DMS114 treated with DMSO at 0.1 percent for 48 hours (cell line): ENCODE data around the gene APOE.
"Not testable (repeated sequence)": the region's sequence is repeated elsewhere in the genome, so short reads cannot be mapped to it uniquely, and the experiment has no call there.

Experiments
- DNase-seq: peaks from one replicate; lab custom pipeline; 2025; ENCODE audit not compliant: unreplicated experiment; lab: John Stamatoyannopoulos, UW

Gene APOE

GRCh38 chr19:44908836-44909261 lies 3.3 kb downstream of the APOE start:
- DNase-seq: no peak

DNA sequence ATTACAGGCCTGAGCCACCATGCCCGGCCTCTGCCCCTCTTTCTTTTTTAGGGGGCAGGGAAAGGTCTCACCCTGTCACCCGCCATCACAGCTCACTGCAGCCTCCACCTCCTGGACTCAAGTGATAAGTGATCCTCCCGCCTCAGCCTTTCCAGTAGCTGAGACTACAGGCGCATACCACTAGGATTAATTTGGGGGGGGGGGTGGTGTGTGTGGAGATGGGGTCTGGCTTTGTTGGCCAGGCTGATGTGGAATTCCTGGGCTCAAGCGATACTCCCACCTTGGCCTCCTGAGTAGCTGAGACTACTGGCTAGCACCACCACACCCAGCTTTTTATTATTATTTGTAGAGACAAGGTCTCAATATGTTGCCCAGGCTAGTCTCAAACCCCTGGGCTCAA lies 4.2 kb downstream of the APOE start:
- no peak for DNase-seq

DNA sequence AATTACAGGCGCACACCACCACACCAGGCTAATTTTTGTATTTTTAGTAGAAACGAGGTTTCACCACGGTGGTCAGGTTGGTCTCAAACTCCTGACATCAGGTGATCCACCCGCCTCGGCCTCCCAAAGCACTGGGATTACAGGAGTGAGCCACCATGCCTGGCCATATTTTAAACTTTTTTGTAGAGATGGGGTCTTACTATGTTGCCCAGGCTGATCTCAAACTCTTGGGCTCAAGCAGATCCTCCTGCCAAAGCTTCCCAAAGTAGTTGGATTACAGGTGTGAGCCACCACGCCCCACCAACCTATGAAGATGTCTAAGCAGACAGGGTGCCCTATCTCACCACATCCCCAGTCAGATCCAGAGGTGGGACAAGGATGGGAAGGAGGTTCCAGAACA lies 6.3 kb downstream of the APOE start:
- DNase-seq: not testable (repeated sequence)

GRCh38 chr19:44912854-44913253 lies 7.3 kb downstream of the APOE start:
- no peak for DNase-seq

DNA sequence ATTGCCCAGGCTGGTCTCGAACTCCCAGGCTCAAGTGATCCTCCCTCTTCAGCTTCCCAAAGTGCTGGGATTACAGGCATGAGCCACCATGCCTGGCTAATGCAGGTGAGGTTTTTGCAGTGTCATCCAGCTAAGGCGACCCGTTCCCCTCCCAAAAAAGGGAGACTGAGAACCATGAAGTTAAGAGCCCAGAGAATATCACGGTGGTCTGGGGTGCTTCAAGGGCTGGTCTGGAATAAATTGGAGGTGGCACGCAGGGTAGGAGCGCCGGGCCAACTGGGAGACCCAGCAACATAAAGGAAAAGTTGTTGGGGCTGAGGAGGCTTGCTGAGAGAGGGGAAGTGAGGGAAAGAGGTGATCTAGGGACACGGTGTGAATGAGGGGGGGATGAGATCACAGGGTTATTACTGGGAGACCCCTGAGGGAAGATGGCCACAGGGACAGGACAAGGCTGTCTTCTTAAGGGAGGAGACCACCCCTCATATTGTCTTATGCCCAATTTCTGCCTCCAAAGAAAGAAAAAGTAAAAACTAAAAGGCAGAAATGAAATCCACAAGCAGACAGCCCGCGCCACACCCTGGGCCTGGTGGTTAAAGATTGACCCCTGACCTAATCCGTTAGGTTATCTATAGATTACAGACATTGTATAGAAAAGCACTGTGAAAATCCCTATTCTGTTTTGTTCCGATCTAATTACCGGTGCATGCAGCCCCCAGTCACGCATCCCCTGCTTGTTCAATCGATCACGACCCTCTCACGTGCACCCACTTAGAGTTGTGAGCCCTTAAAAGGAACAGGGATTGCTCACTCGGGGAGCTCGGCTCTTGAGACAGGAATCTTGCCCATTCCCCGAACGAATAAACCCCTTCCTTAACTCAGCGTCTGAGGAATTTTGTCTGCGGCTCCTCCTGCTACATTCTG lies 8.2 kb downstream of the APOE start:
- not testable (repeated sequence) for DNase-seq

- peak; percentile 69 for DNase-seq
These were observed 9.0 kb downstream of the APOE start, which contains the start of gene APOC1 for GRCh38 chr19:44914433-44915206. TSS of gene APOC1 (plus strand) at chr19:44914608. CDS start at chr19:44914892, 284 bp downstream.

DNA sequence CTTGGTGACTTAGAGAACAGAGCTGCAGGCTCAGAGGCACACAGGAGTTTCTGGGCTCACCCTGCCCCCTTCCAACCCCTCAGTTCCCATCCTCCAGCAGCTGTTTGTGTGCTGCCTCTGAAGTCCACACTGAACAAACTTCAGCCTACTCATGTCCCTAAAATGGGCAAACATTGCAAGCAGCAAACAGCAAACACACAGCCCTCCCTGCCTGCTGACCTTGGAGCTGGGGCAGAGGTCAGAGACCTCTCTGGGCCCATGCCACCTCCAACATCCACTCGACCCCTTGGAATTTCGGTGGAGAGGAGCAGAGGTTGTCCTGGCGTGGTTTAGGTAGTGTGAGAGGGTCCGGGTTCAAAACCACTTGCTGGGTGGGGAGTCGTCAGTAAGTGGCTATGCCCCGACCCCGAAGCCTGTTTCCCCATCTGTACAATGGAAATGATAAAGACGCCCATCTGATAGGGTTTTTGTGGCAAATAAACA lies 18.7 kb downstream of the APOE start:
- no peak for DNase-seq

GRCh38 chr19:44925114-44925891 lies 19.7 kb downstream of the APOE start:
- no peak for DNase-seq

GRCh38 chr19:44926245-44927077 lies 20.9 kb downstream of the APOE start:
- not testable (repeated sequence) for DNase-seq

DNA sequence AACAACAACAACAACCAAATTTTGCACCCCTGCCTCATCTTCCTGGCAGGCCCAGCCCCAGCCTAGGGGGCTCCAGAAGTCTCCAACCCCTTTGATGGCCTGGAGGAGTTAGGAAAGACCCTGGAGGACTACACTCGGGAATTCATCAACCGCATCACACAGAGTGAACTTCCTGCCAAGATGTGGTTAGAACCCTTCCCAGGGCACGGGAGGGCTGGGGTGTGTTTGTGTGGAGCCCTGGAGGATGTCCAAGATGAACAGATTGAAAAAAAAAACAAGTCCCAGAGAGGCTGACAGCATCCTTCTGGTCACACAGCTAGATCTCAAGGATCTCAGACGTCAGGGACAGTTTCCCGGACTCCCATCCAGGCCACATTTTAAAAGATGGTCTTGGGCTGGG lies 22.1 kb downstream of the APOE start:
- no peak for DNase-seq

DNA sequence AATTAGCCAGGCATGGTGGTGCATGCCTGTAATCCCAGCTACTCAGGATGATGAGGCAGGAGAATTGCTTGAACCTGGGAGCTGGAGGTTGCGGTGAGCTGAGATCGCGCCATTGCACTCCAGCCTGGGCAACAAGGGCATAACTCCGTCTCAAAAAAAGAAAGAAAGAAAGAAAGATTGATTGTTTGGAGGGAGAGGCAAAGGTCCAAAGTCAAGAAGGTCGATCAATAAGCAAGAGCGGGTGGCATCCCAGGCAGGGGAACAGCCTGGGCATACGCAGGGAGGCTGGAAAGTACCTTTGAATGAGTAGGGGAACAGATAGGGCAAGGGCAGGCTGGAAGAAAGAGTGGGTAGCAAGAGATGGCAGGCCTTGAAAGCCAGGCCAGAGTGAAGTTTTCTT lies 24.5 kb downstream of the APOE start:
- DNase-seq: no peak

DNA sequence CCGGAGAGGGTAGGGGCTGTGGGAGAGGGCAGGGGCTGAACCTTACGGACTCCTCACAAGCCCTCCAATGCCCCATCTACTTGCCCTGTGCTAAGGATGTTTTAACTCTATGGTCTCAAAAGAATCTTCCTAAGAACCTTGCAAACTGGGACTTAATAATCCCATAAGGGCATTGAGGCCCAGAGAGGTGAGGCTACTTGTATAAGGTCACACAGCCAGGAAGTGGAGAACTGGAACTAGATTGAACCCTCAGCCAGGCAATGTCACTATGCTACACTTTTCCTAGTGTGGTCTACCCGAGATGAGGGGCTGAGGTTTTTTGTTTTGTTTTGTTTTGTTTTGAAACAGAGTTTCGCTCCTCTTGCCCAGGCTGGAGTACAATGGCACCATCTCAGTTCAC lies 25.9 kb downstream of the APOE start:
- no peak for DNase-seq

DNA sequence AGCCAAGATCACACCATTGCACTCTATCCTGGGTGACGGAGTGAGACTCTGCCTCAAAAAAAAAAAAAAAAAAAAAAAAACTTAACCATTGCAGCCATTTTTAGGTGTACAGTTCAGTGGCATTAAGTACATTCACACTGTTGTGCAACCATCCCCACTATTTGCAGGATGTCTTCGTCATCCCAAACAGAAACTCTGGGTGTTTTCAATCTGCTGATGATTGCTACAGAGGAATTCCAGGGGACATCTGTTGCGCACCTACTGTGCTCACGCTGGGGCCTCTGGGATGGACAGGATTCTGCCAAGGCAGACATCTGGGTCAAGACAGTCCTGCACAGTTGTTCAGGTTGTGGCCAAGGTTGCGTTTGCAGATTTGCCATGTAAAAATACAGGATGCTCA lies 34.1 kb downstream of the APOE start:
- DNase-seq: no peak

- no peak for DNase-seq
These were observed 36.5 kb downstream of the APOE start, which contains the start of gene APOC4 for GRCh38 chr19:44942067-44942571. TSS of gene APOC4 (plus strand) at chr19:44942237. CDS start at chr19:44942278, 41 bp downstream.

GRCh38 chr19:44943801-44944249 lies 38.2 kb downstream of the APOE start:
- DNase-seq: no peak

DNA sequence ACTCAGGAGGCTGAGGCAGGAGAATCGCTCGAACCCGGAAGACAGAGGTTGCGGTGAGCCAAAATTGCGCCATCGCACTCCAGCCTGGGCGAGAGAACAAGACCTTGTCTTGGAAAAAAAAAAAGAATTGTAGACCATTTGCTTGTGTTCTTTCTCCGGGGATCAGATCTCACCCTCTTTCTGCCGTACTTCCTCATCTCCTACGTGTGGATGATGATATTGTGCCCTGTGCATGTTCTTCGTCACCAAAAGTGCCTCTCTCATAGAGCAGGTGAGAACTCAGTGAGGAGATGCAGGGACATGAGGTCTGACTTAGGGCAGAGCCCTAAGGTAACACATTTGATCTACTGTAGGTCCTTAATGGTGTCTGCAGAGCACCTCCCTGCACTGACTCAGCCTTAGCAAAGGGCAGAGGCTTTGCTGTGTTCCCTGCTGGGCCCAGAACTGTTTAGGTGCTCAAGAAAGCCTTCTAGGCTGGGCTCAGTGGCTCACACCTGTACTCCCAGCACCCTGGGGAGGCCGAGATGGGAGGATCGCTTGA lies 41.5 kb downstream of the APOE start:
- no peak for DNase-seq

DNA sequence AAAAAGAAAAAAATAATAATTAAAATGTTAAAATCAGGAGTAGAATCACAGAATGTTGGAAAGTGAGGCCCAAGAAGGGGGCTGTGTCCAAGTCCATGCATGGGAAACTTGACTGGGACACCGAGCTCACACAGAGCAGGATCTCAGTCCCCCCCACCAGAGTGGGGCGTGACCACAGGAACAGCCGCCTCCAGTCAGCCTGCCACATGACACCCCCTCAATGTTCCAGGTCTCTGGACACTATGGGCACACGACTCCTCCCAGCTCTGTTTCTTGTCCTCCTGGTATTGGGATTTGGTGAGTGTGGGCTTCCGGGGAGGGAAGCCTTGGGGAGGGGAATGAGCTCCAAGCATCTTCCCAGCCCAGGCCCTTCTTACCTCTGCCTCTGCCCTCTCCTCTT lies 42.6 kb downstream of the APOE start:
- no peak for DNase-seq

DNA sequence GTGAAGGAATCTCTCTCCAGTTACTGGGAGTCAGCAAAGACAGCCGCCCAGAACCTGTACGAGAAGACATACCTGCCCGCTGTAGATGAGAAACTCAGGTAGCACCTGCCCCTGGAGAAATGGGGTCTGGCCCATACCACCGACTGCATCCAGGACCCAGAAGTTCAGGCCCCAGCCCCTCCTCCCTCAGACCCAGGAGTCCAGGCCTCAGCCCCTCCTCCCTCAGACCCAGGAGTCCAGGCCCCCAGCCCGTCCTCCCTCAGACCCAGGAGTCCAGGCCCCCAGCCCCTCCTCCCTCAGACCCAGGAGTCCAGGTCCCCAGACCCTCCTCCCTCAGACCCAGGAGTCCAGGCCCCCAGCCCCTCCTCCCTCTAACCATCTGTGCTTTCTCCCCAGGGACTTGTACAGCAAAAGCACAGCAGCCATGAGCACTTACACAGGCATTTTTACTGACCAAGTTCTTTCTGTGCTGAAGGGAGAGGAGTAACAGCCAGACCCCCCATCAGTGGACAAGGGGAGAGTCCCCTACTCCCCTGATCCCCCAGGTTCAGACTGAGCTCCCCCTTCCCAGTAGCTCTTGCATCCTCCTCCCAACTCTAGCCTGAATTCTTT lies 43.3 kb downstream of the APOE start:
- no peak for DNase-seq

GRCh38 chr19:44949550-44949949 lies 44.0 kb downstream of the APOE start:
- DNase-seq: no peak
